HG03025 (cell line): Measurements from ENCODE around the gene GRIA2.
"Not testable (repeated sequence)": the region's sequence is repeated elsewhere in the genome, so short reads cannot be mapped to it uniquely, and the experiment has no call there.

Experiments
- ATAC-seq: cut with Tn5 transposase; IDR thresholded peaks from one replicate; pipeline ENCODE4 v1.9.1; 2021; ENCODE audit warnings: mild to moderate bottlenecking, moderate library complexity; ENCODE audit not compliant: unreplicated experiment, low FRiP score

The GRIA2 gene

DNA sequence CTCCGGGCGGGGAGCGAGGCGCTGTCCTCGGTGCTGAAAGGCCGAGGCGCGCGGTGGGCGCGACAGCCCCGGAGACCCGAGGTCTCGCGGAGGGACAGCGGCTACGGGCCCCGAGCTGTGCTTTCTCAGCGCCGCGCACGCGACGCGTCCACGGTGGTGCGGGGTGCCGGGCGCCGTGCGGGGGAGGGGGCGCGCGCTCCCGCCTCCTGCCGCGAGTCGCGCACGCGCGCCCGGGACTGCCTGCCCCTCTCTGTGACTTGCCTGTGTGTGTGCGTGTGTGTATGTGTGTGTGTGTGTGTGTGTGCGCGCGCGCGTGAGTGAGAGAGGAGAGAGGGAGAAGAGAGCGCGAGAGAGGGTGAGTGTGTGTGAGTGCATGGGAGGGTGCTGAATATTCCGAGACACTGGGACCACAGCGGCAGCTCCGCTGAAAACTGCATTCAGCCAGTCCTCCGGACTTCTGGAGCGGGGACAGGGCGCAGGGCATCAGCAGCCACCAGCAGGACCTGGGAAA, at the start of gene GRIA2:
GRIA2 (plus strand) TSS at position 358 of the 511 bp plus-strand sequence. CDS start 315 bp downstream, outside the sequence.
- ATAC-seq = no peak

DNA sequence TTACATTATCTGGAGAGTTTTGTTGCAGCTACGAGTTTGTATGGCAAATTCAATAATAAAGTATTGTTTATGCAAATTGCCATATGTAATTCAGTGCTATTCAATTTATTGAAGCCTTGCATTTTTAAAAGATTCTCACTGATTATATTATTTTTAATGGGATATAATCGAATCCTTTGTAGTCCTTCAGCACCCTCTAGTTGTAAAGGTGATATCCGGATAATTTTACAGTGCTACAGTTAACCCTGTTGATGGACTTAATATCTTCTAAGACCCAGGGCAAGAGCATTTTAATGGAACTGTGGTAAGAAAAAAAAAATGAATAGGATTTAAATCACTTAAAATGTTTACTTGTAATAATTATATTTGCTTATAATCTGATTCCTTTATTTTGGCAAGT, 48.5 kb upstream of the GRIA2 start:
- no peak for ATAC-seq

DNA sequence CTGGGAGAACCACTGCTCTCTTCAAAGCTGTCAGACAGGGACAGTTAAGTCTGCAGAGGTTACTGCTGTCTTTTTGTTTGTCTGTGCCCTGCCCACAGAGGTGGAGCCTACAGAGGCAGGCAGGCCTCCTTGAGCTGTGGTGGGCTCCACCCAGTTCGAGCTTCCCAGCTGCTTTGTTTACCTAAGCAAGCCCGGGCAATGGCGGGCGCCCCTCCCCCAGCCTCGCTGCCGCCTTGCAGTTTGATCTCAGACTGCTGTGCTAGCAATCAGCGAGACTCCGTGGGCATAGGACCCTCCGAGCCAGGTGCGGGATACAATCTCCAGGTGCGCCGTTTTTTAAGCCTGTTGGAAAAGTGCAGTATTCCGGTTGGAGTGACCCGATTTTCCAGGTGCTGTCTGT, 40.3 kb upstream of the GRIA2 start:
- ATAC-seq = not testable (repeated sequence)

DNA sequence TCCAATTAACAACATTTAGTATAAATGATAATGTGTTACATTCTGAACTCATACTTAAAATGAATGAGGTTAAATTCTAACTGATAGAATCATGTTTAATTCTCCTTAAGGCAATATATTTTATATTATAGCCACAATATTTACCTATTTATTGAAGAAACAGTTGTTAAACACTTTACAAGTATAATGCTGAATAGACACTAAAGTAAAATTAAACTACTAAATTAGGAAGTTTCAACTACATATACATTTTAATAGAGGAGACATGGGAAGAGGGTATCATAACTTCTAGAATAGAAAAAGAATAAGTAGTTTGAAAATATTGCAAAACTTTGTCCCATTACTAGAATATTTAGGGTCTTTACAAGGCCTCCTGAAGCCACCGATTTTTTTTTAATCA, 36.2 kb upstream of the GRIA2 start:
- no peak for ATAC-seq

DNA sequence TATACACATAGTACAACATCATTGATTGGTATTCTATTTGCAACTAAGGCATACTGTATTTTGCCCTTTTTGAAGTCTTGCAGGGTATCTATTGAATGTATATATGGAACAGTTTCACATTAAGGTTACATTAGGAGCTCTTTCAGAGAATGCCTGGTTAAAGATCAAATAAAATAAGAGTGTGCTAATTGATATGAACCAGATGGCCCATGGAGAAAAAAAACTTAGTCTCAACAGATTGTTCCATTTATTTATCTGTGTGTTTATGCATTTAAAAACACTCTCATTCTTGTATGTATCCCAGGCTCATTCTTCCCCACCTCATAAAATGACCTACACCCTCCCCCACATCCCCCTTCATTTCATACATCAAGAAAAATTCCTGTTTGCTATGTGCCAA, 35.2 kb upstream of the GRIA2 start:
- no peak for ATAC-seq

DNA sequence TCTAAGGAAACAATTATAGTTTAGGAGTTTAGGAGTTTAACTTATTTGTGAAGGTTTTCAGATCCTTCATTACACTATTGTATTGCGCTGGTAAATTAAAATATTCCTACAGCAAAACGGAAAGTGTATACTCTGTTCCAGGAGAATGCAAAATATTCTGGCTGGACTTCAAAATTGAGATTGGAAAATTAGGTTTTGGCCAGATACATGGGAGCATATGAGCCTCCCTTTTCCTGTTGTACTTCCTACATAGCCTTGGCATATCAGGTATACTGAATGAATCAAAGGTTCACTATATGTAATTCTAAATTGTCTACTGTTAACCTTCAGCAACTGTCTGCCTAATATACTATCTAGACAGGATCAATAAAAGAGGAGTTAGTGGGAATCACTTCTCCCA, 25.2 kb upstream of the GRIA2 start:
- ATAC-seq = no peak

DNA sequence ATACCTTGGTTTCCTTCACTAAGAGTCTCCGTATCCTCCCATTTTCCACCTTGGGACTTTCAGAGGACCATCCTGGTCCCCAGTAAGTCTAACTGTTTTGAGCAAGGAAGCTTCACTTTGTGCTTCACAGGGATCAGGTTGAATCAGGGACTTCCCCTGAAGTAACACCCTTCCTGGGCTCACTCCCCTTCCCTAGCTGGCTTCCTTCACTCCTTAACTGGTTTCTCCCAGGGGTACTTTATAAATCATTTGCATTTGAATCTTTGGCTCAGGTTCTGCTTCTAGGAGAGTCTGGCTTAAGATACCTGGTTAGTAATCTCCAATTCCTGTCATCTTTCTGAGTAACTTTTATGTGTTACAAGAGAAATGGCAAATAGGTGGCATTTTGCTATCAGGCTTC, 24.5 kb upstream of the GRIA2 start:
- no peak for ATAC-seq

DNA sequence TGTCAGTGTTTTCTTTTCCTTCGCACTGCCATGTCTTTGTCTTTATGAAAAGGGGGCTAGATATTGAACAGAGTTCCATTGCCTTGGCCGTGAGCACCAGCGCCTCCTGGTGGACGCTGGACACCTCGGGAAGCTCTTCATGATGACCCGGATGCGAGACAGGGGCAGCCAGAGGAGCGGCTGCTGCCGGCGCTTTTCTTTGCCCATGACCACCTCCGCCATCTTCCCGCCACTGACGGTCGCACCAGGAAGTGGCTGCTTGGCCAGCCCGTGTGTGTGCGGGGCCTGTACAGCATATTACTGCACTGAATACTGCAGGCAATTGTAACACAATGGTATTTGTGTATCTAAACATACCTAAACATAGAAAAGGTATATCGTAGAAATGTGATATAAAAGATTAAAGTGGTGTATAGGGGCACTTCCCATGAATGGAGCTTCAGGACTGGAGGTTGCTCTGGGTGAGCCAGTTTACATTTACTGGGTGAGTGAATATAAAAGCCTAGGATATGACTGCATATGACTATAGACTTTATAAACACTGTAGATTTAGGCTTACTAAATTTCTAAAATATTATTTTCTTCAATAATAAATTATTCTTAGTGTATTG, 15.8 kb upstream of the GRIA2 start:
- ATAC-seq = peak; percentile 74

DNA sequence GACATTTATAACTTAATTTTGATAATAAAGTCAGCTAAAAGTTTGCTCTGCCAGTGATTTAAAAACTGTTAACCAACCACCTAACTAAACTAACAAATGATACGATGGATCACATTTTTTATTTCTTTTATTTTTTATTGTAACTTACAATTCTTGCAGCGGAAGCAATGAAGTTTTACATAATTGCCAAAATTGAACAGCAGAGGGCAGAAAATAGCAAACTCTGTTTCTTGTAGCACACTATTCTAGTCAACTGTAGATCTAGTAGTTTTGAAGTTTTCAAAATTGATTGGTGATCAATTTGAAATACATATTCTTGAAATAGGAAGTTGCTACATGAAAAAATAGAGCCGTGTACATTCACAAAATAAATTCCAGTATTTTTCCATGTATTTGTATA, 2.8 kb upstream of the GRIA2 start:
- no peak for ATAC-seq

DNA sequence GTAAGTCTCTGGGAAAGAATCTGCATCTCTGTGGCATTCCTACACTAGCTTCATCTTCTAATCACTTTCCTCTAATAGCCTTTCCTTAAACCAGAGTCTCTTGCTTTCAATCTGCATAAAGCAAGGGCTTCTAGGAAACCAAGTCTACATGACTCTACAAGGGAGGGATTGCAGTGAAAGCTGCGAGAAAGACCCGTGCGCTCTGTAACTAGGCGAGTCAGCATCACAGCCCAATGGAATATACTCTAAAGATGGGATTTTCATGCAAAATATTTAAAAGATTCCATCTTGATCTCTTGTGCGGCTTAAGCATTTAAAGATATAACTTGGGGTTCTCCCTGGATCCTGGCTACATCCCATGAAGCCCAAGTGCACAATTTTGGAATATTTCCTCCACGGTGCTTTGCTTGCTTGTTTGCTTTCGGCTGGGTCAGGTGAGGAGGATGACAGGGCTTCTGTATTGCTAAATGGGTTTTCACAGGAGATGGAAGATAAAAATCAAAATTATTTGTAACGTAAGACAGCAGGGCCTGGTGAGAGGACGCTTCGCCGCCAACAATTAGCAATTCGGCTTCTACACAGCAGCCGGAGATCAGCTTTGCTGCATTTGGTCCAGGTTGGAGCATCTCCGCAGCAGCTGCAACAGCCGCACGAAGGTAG, 687 bp upstream of the GRIA2 start:
- no peak for ATAC-seq

DNA sequence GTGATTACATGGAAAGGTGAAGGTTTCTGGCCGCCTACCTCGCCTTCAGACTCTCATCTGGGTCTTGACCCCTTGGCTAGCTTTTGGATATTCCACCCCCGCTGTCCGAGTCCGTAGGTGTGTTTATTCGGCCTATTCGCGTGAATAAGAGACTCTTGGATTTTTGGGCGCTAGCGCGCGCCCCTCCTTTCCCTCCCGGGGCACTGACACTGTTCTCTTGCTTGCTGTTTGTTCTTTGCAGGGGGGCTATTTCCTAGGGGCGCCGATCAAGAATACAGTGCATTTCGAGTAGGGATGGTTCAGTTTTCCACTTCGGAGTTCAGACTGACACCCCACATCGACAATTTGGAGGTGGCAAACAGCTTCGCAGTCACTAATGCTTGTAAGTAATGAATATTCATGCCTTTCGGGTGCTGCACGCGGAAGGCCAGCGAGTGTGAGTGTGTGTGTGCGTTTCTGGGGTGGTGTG, 932 bp downstream of the GRIA2 start:
- ATAC-seq = no peak

DNA sequence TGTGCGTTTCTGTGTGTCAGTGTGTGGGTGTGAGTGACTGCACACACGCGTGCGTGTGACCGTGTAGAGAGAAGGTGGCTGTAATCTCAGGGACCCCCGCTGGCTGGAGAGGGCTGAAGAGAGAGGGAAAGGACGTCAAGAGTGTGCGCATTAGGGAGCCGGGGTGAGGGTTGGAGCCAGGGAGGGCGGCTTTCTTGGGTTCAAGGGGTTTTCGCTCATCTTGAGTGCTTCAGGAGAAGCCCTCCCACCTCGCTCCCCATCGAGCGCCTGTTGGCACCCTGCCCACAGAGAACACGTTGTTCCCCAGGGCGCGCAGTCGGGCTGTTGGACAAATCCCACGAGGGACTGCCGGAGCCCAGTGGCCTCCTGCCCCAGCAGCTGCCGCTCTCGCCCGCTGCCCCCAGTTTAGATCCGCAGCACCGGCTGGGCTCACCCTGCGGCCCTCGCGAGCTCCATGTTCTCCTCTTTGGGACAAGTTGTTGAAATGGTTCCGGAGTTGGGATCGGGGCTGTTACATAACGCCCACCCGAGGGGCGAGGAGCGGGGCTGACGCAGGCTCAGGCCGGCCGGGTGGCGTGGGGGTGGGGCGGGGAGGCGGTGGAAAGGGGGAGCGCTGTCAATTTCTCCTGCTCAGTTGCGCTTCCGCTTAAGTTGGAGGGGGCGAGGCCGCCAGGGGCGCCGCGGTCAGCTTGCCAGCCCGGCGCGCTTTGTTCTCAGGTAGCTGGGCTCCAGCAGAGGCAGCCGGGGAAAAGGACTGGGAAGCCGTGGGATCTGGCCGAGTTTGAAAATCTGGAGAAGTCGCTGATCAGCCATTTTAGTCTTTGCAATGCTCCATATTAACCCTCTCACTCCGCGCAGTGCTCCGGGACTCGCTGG, 1.6 kb downstream of the GRIA2 start:
- ATAC-seq = no peak

DNA sequence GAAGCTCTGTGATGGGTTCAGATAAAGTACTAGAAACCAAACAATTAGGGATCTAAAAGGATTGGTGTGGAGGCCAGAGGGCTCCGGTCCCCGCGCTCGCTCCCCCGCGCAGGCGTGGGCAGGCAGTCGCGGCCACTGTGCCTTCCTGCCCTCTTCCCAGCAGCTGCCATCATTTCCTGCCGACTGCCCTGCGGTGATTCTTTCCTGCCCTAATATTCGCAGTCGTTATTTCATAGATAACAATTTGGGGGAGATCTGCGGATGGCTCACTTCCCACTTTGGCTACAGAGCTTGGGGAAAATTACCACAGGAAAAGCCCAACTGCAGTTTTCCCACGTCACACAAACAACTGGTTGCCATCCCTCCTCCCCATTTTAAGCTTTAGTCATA, 2.2 kb downstream of the GRIA2 start:
- ATAC-seq = no peak

DNA sequence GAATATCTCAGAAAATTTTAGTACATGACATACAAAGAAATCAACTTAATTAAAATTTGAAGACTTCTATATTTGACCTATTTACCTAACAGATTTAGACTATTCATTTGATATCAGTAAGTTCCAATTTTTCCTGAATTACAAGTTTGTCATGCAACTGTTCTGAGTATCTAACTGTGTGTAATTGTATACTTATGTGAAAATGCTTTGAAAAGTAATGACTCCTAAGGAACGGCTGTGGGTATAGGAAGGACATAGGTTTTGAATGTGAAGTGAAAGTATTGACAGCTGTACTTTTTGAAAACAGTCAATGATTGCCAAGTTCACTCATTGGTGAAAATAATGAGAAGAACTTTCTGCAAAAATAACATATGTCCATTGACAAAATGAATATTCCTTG, 2.9 kb downstream of the GRIA2 start:
- ATAC-seq = no peak

DNA sequence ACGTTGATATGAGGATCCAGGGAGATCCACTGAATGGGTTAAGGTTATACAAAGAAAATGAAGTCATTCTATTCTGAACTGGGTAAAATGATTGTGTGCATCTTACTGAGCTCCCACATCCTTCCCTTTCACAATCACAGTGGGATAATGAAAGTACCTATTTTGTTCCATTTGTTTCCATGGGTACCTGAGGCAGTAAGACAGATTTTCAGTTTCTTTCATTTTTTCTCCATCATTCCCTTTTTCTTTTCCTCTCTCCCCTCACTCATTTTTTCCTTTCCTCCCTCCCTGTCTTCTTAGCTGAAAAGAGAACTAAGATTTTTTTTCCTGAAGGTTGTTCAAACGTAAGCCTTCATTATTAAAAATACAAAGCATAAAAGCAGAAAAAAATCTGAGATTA, 4.6 kb downstream of the GRIA2 start:
- no peak for ATAC-seq

DNA sequence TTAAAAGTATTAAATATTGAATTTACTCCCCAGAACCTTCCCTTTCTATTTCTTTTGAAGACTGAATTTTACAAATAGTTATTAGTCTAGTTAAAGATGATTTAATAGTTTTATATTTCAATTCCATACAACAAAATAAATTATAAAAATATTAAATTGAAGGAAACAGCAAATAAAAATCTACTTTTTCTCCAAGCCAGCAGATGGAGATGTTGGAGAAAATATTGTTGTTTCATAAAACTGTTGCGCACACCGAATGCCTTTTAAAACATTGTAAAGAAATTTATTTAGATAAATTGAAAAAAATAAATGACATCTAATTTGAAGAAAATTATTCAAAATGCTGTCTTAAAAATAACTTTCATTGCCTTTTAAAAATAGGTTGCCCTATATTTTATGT, 5.5 kb downstream of the GRIA2 start:
- no peak for ATAC-seq

DNA sequence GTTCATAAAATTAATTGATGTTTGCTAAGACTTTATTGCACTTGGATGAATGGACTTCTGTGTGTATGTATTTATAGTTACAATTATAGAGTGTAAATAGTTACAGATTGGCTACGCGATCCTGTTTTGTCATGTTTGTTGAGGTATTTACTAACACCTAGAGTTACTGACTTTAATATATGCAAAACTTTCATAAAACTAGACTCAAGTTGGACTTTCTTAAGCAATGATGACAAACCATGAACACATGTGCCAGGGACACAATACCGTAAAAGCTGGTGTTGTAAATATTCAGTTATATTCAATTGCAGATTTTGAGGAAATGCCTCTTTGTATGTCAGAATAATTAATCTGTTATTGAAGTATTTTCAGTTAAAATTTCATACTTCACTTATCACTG, 6.1 kb downstream of the GRIA2 start:
- no peak for ATAC-seq

DNA sequence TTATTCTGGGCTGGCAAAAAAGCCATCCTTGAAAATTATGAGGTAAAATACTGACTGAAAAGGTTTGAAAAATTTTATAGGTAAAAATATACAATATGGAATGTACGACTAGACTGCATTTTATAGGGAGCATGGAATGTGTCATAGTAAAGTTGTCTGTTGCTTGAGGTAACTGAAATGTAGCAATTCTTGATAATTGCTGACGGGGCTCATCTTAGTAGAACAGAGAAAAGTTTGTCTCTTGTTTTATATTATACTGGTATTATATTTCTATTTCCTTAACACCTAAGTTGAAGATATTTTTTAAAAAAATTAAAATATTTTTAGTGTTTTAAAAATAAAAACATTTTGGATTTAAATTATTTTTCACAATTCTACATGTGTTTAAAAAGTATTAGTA, 11.0 kb downstream of the GRIA2 start:
- no peak for ATAC-seq

DNA sequence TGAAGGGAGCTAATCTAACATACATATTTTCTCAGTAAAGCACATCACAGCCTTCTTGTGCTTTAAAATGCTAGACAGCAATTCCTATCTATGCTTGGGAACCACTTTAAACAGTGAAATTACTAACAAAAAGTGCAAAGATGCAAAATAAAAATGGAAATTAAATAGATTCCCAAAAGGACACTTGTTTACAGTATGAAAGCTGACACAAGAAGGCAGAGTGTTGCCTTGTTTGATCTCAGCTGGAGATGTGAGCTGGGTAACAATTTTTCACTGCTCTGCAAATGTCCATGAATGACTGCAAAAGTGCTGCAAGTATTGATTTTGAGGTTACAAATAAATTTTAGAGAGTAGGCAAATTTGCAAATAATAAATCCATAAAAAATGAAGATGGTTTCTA, 22.3 kb downstream of the GRIA2 start:
- ATAC-seq = no peak

DNA sequence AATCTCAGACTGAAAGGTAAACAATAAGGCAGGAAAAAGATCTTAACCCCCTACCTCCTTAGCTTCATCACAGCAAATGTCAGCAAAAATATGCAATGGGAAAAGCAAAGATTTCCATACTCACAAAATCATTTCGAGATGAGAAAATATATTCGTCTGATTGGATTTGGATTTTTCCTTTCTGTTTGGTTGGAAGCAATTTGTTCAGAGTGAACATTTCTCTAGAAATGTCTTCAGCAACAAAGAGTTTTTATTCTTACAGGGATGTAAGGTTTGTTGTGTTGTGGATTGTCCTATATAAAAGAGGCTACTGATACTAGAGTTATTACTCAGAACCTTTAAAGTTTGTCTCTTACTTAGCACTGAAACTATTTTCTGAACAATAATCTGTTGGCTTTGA, 23.8 kb downstream of the GRIA2 start:
- no peak for ATAC-seq

DNA sequence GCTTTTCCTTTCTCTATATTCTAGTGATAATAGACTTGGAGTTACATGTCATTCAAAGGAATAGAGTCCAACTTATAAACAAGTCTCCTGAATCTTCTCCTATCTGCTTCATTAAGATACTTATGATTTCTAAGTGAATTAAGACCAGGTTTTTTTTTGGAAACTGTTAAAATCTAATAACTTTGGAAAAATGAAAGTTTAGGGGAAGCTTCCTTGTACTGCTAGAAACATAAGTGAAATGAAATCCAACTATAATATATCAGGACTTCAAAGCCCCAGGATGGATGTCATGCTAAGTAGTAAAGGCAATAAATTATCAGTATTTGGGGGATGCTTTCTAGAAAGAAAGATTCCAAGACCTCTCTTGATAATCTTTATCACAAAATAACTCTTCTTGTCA, 24.8 kb downstream of the GRIA2 start:
- no peak for ATAC-seq
